T-helper 17 cell (primary cell): Measurements from ENCODE around the gene UIMC1. TPM values are rescaled to one million over a fixed set of nuclear protein-coding genes. Genes with fewer than 3 reads are reported as not detected.
A peak's percentile ranks its signal among the peaks of the same experiment; 100 is the strongest.
"Not testable (repeated sequence)": the region's sequence is repeated elsewhere in the genome, so short reads cannot be mapped to it uniquely, and the experiment has no call there.

Experiments
- ATAC-seq: fragments of 150-1000 bp; cut with Tn5 transposase; 2 replicates; pipeline ENCODE4 v1.10.0; 2021; ENCODE audit warnings: mild to moderate bottlenecking, moderate library complexity
- DNase-seq, 3 donors: peaks; one replicate each; pipeline versions ENCODE4 v3.0.0 to v3.0.0-alpha.2; 2020 to 2021
- H3K9me3 ChIP-seq: one replicate; pipeline ENCODE4 v1.7.0; 2013; ENCODE audit warnings: low read length, mild to moderate bottlenecking; ENCODE audit not compliant: control insufficient read depth, poor library complexity, severe bottlenecking
- H3K27ac Mint-ChIP-seq: one replicate; pipeline ENCODE4 v1.8.0; 2022; ENCODE audit warnings: mild to moderate bottlenecking, moderate library complexity, mixed read lengths
- H3K27me3 Mint-ChIP-seq: one replicate; pipeline ENCODE4 v1.8.0; 2022; ENCODE audit warnings: mixed read lengths
- H3K36me3 Mint-ChIP-seq: one replicate; pipeline ENCODE4 v1.8.0; 2022; ENCODE audit warnings: low read depth, mixed read lengths
- H3K4me1 Mint-ChIP-seq: one replicate; pipeline ENCODE4 v1.8.0; 2022; ENCODE audit warnings: mild to moderate bottlenecking, mixed read lengths
- H3K4me3 Mint-ChIP-seq: one replicate; pipeline ENCODE4 v1.8.0; 2022; ENCODE audit warnings: mild to moderate bottlenecking, moderate library complexity, mixed read lengths
- total RNA-seq, 4 donors: library from RNA in 2 of 4; stranded (reverse) in 2 of 4; gene quantifications; one replicate each; pipeline ENCODE4 v1.2.3 and lab custom pipeline; 2022 to 2026

UIMC1 gene
- total RNA-seq, 2 donors from 2014 or later, result 57.6 to 65.3 TPM

GRCh38 chr5:177025101-177025601 lies 18.6 kb upstream of the UIMC1 start:
- no peak for ATAC-seq
- H3K36me3 Mint-ChIP-seq, result peaks cover 2% of the 10 kb centered on the region
- H3K4me1 Mint-ChIP-seq, result peaks cover 39% of the 10 kb centered on the region
- H3K9me3 ChIP-seq, result no peaks in the 10 kb centered on the region
- peak overlapping the region; percentile 69 for H3K27ac Mint-ChIP-seq
- no peak for DNase-seq
- no peak overlapping the region for H3K4me3 Mint-ChIP-seq
- no peaks in the 10 kb centered on the region for H3K27me3 Mint-ChIP-seq

GRCh38 chr5:177024559-177024958 lies 18.0 kb upstream of the UIMC1 start:
- ATAC-seq, result no peak

GRCh38 chr5:177023303-177023664 lies 16.7 kb upstream of the UIMC1 start:
- ATAC-seq (no peak), DNase-seq (no peak)
- Mint-ChIP-seq H3K27ac (peak overlapping the region; percentile 96), H3K27me3 (no peaks in the 10 kb centered on the region), H3K4me3 (peak overlapping the region; percentile 99), H3K36me3 (peaks cover 2% of the 10 kb centered on the region), H3K4me1 (peaks cover 39% of the 10 kb centered on the region)
- no peaks in the 10 kb centered on the region for H3K9me3 ChIP-seq

More at GRCh38 chr5:177024559-177024958, 18.0 kb upstream of the UIMC1 start:
- no peak for DNase-seq
- no peaks in the 10 kb centered on the region for H3K9me3 ChIP-seq
- Mint-ChIP-seq H3K27ac (peak overlapping the region; percentile 69), H3K36me3 (peaks cover 2% of the 10 kb centered on the region), H3K4me1 (peaks cover 39% of the 10 kb centered on the region), H3K4me3 (no peak overlapping the region), H3K27me3 (no peaks in the 10 kb centered on the region)

- ATAC-seq (peak; percentile 98), DNase-seq (peak; percentile 87 to 90 (median 88))
- H3K27ac Mint-ChIP-seq, result peak within 1 kb of the TSS; percentile 96
- no peaks in the 10 kb centered on the region for H3K9me3 ChIP-seq
- H3K4me1 Mint-ChIP-seq, result peaks cover 39% of the 10 kb centered on the region
- peaks cover 2% of the 10 kb centered on the region for H3K36me3 Mint-ChIP-seq
- H3K27me3 Mint-ChIP-seq, result no peaks in the 10 kb centered on the region
- peak within 1 kb of the TSS; percentile 99 for H3K4me3 Mint-ChIP-seq
Measured at GRCh38 chr5:177022386-177023302, 16.1 kb upstream of the UIMC1 start, which contains the start of gene ZNF346. TSS of gene ZNF346 (plus strand) at chr5:177022696. CDS start at chr5:177022739, 43 bp downstream.

GRCh38 chr5:177020033-177020432 lies 13.5 kb upstream of the UIMC1 start:
- no peaks in the 10 kb centered on the region for H3K9me3 ChIP-seq
- DNase-seq (no peak), ATAC-seq (no peak)
- no peaks in the 10 kb centered on the region for H3K27me3 Mint-ChIP-seq
- H3K4me1 Mint-ChIP-seq, result peaks cover 31% of the 10 kb centered on the region
- peaks cover 2% of the 10 kb centered on the region for H3K36me3 Mint-ChIP-seq
- peak overlapping the region; percentile 96 for H3K27ac Mint-ChIP-seq
- H3K4me3 Mint-ChIP-seq, result no peak overlapping the region

GRCh38 chr5:177018341-177018740 lies 11.8 kb upstream of the UIMC1 start:
- Mint-ChIP-seq H3K4me1 (peaks cover 22% of the 10 kb centered on the region), H3K4me3 (no peak overlapping the region), H3K27me3 (no peaks in the 10 kb centered on the region), H3K27ac (no peak overlapping the region), H3K36me3 (peaks cover 2% of the 10 kb centered on the region)
- no peak for ATAC-seq
- no peaks in the 10 kb centered on the region for H3K9me3 ChIP-seq
- no peak for DNase-seq

- Mint-ChIP-seq H3K36me3 (no peaks in the 10 kb centered on the region), H3K27ac (no peak overlapping the region), H3K4me3 (no peak overlapping the region), H3K27me3 (no peaks in the 10 kb centered on the region), H3K4me1 (peaks cover 5% of the 10 kb centered on the region)
- DNase-seq (no peak), ATAC-seq (no peak)
- H3K9me3 ChIP-seq, result no peaks in the 10 kb centered on the region
Measured at GRCh38 chr5:177015156-177015555, 8.6 kb upstream of the UIMC1 start.

GRCh38 chr5:177010153-177010552 lies 3.6 kb upstream of the UIMC1 start:
- no peak overlapping the region for H3K27ac Mint-ChIP-seq
- H3K4me1 Mint-ChIP-seq, result peaks cover 11% of the 10 kb centered on the region
- H3K4me3 Mint-ChIP-seq, result no peak overlapping the region
- H3K27me3 Mint-ChIP-seq, result no peaks in the 10 kb centered on the region
- DNase-seq, result no peak
- ATAC-seq, result no peak
- no peaks in the 10 kb centered on the region for H3K9me3 ChIP-seq
- no peaks in the 10 kb centered on the region for H3K36me3 Mint-ChIP-seq

- H3K4me3 Mint-ChIP-seq, result no peak overlapping the region
- H3K27me3 Mint-ChIP-seq, result no peaks in the 10 kb centered on the region
- H3K27ac Mint-ChIP-seq, result no peak overlapping the region
- DNase-seq, result no peak
- no peaks in the 10 kb centered on the region for H3K9me3 ChIP-seq
- H3K4me1 Mint-ChIP-seq, result peaks cover 14% of the 10 kb centered on the region
- no peaks in the 10 kb centered on the region for H3K36me3 Mint-ChIP-seq
- no peak for ATAC-seq
Measured at GRCh38 chr5:177008716-177009115, 2.1 kb upstream of the UIMC1 start.

GRCh38 chr5:177005619-177006264 lies 837 bp downstream of the UIMC1 start:
- Mint-ChIP-seq H3K27me3 (no peaks in the 10 kb centered on the region), H3K4me1 (peaks cover 16% of the 10 kb centered on the region), H3K4me3 (peak overlapping the region; percentile 96), H3K27ac (peak overlapping the region; percentile 91), H3K36me3 (no peaks in the 10 kb centered on the region)
- no peaks in the 10 kb centered on the region for H3K9me3 ChIP-seq
- ATAC-seq (peak; percentile 61), DNase-seq (peak; percentile 36 to 49 (median 36))

GRCh38 chr5:177004961-177005360 lies 1.6 kb downstream of the UIMC1 start:
- no peaks in the 10 kb centered on the region for H3K9me3 ChIP-seq
- no peaks in the 10 kb centered on the region for H3K36me3 Mint-ChIP-seq
- peak overlapping the region; percentile 96 for H3K4me3 Mint-ChIP-seq
- DNase-seq (no peak), ATAC-seq (no peak)
- H3K27me3 Mint-ChIP-seq, result no peaks in the 10 kb centered on the region
- peaks cover 17% of the 10 kb centered on the region for H3K4me1 Mint-ChIP-seq
- peak overlapping the region; percentile 91 for H3K27ac Mint-ChIP-seq

- Mint-ChIP-seq H3K4me1 (peaks cover 20% of the 10 kb centered on the region), H3K27me3 (no peaks in the 10 kb centered on the region)
Measured at GRCh38 chr5:177003649-177004048, 2.9 kb downstream of the UIMC1 start.

GRCh38 chr5:176999526-176999925 lies 7.1 kb downstream of the UIMC1 start:
- H3K4me3 Mint-ChIP-seq, H3K27me3 Mint-ChIP-seq, H3K36me3 Mint-ChIP-seq, ATAC-seq, DNase-seq, H3K9me3 ChIP-seq, H3K27ac Mint-ChIP-seq: not testable (repeated sequence)
- peaks cover 32% of the 10 kb centered on the region for H3K4me1 Mint-ChIP-seq

More at GRCh38 chr5:177003649-177004048, 2.9 kb downstream of the UIMC1 start:
- no peak overlapping the region for H3K27ac Mint-ChIP-seq
- H3K4me3 Mint-ChIP-seq, result no peak overlapping the region
- ATAC-seq (no peak), DNase-seq (no peak)
- H3K36me3 Mint-ChIP-seq, result no peaks in the 10 kb centered on the region
- no peaks in the 10 kb centered on the region for H3K9me3 ChIP-seq
